Activated T-cell treated with anti-CD3 and anti-CD28 coated beads for 4 hours (primary cell): ENCODE results near the gene GPR158.

Source experiments
- DNase-seq: peaks from one replicate; pipeline ENCODE4 v3.0.0-alpha.2; 2020

GPR158 gene

DNA sequence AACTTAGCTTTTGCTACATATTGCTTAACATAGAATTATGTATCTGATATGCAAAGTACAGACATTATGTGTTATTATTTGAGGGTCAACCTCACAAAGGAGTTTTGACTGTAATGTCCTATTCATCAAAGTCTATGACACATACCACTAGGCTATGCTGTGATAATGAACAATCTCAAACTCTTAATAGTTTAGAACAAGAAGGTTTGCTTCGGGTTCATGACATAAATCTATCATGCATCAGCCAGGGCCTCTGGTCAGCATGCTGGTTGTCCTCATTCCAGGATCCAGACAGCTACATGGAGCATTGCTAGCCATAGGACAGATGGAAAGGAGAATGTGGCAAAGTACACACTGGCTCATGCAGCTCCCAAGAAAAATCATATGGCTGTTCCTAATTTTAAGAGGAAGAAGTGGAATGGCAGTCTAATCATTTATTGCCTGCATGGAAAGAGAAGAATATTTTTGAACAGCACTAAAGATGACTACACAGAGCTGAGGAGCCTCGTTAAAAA lies 332.1 kb downstream of the GPR158 start:
- DNase-seq, result no peak

DNA sequence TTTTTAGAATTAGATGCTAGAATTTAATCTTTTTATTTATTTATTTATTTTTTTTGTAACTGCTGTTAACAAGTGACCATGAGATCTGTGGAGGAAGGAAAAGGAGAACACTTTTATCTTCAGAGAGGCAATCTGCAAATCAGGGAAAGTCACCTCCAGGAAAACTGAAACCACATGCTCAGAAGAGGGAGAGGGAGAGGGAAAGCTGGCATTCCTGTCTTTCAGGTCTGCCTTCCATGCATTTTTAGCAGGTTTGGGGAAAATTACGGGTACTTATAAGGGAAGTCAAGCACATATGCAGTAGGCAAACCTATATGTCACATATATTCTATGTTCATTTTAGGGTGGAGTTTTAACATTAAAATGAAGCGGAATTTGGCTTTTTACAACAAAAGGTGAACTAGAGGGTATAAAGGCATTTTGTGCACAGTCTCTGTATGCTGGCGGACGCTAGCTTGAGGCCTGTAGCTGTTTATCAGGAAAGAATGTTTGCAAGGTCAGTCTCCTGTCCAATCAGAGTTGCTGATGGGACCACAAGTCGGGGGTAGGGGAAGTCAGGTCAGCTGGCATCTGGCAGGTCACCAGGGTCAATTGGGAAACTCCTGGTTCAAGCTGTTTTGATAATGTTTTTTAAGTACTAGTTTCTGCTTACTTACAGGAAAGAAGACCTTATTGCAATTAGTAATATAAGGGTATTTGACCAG lies 333.5 kb downstream of the GPR158 start:
- no peak for DNase-seq

DNA sequence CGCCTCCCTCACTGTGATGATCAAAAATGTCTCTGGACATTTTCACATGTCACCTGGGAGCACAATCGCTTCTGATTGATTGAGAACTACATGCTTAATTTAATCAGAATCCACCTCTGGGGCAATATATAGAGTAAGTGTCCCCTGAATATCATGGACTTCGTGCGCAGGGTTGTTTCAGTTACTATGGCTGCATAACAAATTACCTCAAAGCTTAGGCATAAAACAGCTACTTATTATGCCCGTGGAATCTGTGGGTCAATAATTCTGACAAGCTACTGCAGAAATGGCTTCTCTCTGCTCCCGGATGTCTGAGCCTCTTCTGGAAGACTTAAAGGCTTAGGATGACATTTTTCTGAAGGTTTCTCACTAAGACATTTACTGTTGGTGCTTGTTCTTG lies 334.4 kb downstream of the GPR158 start:
- no peak for DNase-seq

DNA sequence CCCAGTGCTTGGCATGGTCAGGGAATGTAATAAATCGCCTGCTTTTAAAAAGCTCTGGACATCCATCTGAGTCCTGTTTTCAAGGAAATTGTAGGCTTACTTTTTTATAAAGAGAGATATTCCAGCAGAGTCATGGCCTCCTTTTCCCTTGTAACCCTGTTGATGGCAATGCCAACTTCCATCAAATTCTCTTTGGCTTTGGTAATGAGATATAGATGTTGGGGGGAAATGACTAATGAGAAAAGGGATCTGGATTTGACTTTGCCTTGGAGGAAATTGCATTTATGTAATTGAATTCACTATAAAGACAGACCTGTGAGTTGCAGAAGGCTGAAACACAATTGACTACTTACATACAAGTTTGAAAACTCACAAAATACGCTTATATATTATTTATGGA lies 347.5 kb downstream of the GPR158 start:
- no peak for DNase-seq

DNA sequence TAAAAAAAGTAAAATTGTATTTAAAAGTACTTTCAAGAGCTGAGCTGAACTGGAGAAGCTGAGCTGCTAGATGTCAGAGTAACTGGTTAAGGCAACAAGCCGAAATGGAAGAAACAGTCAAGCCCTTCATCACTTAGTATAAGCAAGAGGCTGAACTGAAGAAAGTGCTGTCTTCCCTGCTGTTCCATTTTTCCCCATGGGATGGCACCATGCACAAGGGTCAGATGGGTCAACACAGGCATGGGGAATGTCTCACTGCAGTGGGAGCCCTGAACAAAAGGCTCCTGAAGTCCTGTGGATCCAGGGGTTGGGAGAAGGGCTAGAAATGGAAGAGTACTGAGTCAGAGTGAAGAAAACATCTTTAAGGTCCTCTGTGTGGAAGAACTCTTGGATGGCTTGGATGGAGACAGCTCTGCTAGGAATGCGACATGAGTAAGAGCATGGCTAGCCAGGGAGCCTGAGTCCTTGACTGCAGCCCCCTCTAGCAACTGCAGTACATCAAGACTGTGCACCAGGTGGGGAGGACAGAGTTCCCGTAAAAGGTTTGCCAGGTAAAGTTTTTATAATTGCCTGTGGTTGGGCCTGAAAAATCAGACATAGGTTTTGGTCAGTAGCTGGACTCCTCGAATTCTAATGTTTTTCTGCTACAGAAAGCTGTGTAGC lies 348.3 kb downstream of the GPR158 start:
- no peak for DNase-seq

DNA sequence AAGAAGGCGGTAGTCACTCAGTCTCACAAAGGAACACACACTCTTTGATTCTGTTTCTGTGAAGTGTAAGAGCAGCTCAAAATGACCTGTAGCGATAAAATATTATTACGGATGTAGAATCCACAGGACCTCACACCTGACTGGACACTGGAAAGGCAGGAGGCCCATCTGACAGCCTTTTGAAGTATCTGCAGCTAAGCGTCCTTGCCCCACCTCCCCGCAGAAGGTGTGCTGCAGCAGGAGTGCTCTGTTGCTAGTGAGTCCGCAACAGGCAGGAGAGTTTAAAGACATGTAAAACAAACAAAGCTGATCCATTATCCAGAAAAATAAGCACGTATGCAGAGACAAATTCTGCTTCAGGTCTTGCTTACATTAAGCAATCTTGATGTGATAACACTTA lies 355.5 kb downstream of the GPR158 start:
- no peak for DNase-seq

DNA sequence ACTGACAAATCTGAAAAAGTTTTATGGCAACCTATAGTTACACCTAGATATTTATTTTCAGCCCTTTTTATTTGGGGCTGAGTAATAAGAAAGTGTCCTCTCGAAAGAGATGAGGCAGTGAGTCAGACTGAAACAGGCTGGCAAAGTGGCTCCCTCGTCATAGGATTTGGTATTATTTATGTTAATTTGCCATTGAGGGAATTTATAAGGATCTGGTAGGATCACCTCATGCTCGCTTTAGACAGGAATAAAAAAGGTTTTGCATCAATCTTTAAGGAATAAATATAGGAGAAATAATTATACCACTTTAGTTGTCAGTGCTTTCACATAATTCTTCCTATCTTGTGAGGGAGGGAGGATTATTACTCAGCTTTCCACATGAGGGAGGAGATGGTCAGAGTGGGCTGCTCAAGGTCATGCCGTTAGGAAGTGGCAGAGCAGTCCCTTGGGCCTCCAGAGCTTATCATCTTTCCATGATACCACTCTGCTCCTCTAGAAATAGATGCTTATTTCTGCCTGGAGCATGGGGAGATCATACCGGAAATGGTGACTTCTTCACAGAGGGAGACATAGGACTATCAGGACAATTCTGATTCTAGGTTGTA lies 356.8 kb downstream of the GPR158 start:
- DNase-seq, result no peak

DNA sequence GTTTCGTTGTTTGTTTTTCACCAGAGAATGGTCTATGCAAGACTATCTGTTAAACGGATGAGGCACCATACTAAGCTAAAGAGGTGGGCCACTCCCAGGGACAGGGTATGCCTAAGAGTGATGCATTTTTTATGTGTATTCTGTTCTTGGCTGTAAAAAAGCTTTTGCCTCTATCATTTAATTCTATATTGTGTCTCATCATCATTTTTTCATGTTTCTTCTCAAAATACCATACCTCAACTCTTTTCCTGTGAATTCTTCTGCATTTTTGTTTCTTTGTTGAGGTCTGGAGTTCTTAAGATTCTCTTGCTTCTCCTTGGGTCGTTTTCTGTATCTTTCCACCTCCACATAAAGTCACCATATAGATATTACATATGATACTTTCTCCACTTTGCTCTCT lies 357.4 kb downstream of the GPR158 start:
- no peak for DNase-seq

DNA sequence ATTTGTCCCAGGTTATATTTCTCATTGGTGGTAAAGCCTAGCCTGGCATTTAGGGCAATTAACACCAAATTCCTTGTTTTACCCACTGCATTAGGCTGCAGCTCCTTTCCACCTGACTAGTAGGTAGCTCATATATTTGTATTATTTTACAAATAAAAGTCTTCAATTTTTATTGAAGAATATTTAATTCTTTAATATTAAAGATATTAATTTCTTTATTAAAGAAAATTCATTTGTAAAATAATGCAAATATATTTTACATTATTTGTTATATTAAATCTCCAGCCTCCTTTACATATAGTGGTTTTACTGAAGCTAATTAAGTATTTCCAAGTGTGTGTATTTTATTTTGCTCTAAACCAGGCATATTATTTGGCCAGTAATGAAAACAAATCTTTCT lies 361.2 kb downstream of the GPR158 start:
- DNase-seq, result no peak

DNA sequence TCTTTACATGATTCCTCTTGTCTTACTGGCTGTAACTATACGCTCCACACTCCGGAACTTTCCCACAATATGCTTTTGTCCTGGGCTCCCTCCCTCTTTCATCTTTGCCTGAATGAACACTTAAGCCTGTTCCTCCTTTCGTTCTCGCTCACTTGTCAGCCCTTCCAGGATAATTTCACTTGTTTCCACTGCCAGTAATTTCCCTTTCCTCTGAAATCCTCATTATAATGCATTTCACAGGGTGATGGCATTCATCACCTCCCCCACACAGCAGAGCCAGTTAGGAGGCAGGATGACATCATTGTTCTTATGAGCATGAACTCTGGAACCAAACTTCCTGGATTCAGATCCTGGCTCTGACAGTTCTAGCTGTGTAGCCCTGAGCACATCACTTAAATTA lies 372.6 kb downstream of the GPR158 start:
- DNase-seq, result no peak

DNA sequence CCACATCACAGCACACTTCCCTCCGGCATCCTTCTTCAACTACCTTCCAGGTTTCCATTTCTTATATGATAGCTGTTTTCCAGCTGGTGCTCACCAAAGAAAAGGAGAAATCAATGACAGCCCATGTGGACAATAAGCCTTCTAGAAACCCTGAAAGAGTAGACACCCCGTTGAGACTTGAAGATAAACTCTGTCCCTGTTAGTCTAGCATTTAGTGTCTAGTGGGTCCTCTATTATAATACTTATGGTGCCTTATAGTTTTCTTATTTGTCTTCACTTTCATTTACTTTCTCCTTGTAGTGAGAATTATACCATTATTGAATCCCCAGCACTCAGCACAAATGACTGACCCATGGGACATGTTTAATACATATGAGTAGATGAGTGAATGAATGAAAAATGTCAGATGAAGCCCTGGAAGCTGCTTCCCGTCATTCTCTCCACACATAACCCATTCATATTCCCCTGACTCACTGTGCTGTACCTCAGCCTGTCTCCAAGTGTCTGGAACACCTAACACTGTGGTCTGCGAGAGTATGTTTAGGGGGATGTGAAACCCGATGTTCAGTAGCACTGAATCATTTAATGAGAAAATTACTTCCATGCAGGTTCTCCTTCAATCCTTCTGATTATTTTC lies 377.6 kb downstream of the GPR158 start:
- no peak for DNase-seq

DNA sequence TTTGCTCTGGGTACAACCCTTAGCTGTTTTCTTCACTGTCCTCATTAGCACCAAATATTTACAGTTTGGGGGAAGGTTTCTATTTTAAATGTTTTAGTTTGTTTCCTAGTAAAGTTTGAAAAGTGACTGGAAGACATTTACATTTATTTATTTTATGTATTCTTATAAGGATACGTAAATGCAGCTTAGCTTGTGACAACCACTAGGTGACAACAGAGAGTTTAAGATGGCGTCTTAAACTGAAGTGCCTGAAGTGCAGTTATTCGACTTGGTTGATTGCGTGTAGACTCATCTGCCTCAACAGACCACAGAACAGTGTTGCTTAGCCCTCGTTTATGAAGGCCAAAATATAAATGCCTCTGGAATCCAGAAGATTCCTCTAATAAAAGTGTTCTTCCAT lies 381.1 kb downstream of the GPR158 start:
- no peak for DNase-seq

DNA sequence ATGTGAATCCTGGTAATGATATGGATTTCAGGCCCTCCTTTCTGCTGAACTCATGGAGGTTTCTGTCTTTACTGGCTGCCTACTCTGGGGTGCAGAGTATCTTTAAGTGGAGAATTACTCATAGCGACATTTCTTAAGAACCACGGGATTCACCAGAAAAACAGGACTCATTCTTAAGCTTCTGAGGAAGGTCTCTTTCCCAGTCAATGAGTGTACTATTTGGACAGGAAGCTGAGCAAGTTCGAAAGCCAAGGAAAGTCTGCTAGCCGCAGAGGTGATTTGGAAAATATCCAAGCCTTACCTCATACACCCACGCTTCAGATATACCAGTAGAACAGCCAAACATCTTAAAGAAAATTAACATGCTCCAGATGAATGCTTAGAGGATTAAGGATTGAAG lies 381.7 kb downstream of the GPR158 start:
- no peak for DNase-seq

DNA sequence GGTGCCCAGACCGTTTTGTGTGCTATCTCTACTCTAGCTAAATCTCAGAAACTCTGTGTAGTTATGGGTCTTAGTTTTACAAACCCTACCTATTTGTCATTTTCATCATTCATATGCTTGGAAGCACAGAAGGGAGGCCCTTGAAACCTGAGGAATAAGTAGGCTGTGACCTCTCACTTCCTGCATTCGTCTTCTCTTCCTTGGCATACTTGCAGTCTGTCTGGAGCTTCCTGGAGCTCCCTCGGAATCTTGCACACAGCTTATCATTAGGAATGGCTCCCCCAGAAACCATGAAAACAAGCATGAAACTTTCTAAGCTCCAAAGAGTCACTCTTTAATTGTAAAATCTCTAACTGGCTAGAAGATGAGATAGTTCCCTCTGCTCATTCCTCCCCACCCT lies 382.3 kb downstream of the GPR158 start:
- no peak for DNase-seq

DNA sequence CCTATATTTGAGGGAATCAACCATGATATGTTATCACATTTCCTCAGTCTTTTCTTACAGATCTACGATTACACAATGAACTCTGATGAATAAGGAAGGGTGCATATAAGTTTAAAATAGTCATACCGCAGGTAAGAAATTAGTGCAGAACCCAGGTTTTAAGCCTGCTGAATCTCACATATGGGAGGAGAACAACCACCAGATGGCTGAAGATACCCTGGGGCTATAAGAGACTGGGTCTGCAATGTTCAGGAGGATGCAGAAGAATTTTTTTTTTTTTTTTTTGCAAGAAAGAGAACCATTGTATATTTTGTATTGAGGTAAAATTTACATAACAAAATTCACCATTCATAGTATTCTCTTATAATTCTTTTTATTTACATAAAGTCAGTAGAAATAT lies 387.0 kb downstream of the GPR158 start:
- DNase-seq, result no peak

DNA sequence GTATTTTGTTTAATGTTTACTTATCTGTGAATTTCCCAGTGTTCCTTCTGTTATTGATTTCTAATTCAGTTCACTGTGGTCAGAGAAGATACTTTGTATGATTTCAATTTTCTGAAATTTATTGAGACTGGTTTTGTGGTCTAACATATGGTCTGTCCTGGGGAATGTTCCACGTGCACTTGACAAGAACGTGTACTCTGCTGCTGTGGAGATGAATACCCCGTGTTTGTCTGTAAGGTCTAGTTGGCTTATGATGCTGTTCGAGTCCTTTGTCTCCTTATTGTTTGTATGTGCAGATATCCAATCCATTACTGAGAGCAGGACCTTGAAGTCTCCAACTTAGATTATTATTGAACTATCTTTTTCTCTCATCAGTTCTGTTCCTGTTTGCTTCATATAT lies 387.7 kb downstream of the GPR158 start:
- DNase-seq, result no peak

DNA sequence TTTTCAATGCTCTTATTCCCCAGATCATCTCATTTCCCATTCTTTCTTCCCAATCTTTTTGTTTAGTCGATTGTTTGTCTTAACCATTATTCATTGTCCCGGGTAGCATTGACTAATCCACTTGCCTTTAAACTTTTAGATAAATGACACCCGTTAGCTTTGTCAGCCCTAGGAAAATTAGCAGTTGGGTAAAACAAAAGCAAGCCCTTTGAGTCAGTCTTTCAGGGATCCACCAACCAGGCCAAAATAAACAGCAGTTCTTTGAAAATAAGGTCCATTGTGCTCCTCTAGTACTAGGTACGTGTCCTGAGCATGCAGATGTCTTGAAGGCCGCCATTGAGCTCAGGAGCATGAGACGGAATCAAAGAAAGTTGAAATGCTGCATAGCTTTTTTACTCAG lies 389.6 kb downstream of the GPR158 start:
- no peak for DNase-seq

DNA sequence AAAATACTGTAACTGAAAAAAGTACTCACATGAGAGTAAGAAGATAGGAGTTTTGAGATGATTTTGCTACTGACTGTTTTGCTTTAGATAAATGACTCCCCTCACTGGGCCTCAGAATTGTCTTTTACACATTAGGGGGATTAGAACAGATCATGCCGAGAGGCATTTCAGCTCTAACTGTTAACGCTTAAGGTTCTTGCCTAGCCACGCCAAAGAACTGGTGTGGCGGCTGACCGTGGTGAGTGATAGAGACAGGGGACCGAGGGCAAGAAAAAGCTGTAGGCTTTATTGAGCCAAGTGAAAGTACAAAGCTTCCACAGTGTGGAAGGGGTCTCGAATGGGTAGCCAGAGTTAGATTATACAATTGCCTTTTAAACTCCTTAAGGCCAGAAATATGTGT lies 390.8 kb downstream of the GPR158 start:
- DNase-seq, result no peak

DNA sequence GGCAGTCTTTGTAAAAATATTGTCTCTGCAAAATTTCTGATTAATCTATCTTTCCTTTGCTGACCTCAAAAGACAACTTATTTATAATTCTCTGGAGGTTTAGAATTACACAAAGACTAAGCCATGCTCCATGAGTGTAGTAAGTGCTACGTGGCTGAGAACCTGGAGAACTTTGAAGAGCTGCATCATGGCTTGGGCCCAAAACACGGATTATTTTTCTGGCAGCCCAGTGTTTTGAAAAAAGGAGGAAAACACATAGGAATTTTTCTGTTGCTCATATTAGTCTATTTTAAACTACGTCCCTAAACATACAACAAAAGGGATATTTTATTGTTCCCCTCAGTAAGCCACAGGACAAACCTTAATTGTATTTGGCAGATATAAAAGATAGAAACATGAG lies 398.5 kb downstream of the GPR158 start:
- no peak for DNase-seq

DNA sequence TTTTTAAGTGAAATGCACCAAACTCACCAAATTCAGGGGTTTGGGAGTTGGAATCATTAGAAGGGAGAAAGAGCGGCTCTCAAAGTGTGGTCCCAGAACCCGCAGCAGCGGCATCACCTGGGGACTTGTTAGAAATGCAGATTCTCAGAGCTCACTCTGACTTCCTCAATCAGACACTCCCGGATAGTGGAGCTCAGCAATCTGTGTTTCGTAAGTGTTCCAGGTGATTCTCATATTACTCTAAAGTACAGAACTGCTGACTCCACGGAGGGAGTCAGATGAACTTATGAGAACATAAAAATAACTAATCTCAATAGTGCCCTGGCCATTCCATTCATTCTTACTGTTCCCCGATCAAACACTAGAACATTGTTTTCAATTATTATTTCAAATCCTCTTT lies 400.5 kb downstream of the GPR158 start:
- DNase-seq, result no peak

DNA sequence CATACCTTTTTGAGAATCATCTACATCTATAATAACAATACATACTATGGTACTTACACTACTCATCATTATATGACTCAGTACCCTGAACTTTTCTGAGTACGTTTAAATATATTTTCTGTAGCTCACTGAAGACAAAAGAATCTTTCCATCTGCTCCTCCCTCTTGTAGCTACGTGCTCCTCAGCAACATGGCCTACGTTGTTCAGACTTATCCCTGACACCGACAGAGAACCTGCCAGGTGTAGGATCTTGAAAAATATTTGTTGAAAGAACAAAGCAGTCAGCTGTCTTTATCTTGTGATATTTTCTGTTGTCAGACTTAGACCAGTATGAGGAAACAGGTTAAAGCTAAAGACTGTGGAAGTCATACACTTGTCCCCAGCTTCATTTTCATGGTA lies 403.3 kb downstream of the GPR158 start:
- DNase-seq, result no peak

DNA sequence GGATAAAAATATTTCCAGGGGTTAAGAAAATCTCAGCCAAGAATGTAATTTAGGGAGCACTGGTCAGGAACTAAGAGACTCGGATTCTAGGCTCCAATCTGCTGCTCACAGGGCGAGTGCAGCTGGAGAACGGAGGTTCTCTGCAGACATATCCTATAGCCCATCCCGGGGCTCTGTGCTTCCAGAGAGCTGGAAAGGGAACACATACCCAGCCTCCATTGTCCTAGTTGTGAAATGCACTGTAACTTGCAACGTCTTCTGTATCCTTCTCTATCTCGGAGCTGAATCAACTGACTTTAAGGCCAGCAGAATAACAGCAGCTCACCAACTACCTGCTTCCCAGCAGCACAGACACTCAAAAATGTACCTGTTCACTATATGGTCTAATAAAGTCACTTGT lies 408.2 kb downstream of the GPR158 start:
- DNase-seq, result no peak

DNA sequence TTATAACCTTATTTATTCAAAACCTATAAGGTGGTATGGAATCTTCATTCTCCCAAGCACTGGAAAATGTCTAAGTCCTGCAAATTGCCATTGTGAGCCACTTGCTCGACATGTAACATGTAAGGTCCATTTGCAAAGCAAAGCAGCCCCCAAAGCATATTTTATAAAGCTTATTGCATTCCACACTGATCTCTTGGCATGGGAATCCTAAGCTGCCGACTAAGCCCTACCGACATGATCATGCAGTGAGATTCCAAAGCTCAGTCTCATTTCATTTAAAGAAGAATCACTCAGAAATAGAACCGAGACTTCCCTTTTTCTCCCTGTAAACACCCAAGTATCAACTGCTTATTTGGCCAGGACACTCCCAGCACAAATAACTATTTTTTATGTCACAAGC lies 425.9 kb downstream of the GPR158 start:
- no peak for DNase-seq

DNA sequence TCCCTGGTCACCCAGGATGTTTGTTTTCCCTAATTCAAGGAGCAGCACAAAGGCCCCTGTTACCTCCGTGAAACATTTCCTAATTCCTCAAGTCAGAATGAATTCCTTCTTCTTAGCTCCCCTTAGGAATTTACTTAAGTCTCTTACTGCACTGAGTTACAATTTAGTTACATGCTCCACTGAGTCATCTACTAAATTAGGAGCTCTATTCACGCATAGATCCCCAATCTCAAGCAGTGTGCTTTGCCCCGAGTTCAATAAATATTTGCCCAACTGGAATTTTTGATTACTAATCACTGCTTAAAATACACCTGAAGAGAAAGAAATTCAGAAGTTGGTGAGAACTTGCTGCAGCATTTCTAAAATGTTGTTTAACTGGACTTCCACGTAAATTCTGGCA lies 429.8 kb downstream of the GPR158 start:
- DNase-seq, result no peak
